Renal cortex interstitium (tissue), 11 donors: Measurements from ENCODE around the gene CIPC. TPM values are rescaled to one million over a fixed set of nuclear protein-coding genes. Genes with fewer than 3 reads are reported as not detected.

Source experiments
- DNase-seq, 11 donors: peaks; one replicate each; pipeline ENCODE4 v3.0.0-alpha.2; 2013; ENCODE audit warnings: low read depth in 9 of 11, low spot score in 4 of 11; ENCODE audit errors: extremely low read depth in 1 of 11
- polyA plus RNA-seq, 3 donors: library from polyadenylated mRNA; unstranded; fragments of 120-200 nt; gene quantifications; one replicate each; pipeline ENCODE4 v1.2.1, GENCODE V29; 2013; ENCODE audit not compliant: insufficient read length in 3 of 3

The CIPC gene
- polyA plus RNA-seq, 3 donors, result 21.8 to 29.0 (median 26.0) TPM

DNA sequence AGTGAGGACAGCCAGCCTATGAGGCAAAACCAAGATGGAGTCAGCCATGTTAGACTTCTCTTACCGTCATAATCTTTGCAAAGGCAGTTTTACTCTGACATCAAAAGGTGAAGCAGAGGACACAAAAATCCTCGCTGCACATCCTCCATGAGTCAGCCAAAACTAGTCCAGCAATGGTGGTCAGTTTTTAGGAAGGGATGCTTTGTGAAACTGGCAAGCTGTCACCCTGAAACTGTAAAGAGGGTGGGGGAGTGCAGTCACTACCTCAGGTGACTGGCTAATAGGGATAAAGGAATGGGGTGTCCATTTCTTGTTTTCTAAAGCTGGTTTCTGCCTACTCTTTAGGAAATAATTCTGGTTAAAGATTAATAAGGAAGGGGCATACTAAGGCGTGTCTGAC lies 5.4 kb upstream of the CIPC start:
- no peak for DNase-seq

DNA sequence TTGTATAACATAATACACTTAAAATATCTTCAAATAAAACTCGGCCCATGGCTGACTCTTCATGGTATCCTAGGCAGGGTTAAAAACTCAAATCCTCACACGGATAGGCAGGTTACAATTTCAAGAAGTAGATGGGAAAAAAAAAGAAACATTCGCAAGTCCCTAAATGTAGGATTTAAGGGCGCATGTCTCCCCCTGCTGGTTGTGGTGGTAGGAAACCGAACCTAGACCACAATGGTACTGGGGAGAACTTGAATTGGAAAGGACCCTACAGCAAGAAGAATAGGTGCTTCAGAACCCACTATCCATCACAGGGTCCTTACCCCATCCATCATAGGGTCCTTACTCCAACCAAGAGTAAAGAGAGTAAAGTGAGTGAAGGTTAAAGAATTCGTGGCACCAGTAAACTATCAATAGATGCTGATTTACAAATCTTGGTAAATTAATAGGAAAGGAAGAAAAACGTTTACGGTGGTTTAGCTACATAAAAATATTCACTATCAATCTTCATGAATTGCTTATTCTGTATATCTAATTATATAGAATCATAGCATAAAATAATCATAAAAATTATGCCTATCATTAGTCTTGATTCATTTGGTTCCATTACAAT lies 3.3 kb upstream of the CIPC start:
- peak in 9 of 11 donors; percentile 69 to 84 (median 76) for DNase-seq

DNA sequence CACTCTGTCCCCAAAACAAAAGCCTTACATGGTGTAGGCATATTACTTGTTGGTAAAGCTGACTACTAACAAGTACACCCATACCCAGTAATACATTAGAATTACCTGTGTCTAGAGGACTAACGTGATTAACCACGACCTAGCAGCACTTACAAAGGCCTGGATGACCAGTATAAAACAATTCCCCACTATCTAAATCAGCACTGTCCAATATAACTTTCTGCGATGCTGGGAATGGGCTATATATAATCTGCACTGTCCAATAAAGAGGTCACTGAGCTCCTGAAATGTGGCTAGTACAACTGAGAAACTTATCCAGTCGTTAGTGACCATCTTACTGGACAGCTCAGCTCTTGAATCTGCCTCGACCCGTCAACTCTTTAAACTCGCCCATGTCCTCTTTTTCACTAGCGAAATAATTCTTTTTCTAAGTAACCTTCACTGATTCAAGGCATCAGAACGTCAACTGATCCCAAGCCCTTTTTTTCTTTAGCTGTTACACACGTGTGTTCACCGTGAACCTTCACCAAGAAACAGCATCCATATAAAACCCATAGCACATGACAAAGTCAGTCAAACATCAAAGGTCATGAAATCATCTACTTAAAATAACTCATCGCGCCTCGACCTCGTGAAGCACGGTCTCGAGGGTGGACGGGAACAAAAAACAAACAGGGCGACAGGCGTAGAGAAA lies 905 bp upstream of the CIPC start:
- DNase-seq, result peak in 1 of 11 donors; percentile 71

DNA sequence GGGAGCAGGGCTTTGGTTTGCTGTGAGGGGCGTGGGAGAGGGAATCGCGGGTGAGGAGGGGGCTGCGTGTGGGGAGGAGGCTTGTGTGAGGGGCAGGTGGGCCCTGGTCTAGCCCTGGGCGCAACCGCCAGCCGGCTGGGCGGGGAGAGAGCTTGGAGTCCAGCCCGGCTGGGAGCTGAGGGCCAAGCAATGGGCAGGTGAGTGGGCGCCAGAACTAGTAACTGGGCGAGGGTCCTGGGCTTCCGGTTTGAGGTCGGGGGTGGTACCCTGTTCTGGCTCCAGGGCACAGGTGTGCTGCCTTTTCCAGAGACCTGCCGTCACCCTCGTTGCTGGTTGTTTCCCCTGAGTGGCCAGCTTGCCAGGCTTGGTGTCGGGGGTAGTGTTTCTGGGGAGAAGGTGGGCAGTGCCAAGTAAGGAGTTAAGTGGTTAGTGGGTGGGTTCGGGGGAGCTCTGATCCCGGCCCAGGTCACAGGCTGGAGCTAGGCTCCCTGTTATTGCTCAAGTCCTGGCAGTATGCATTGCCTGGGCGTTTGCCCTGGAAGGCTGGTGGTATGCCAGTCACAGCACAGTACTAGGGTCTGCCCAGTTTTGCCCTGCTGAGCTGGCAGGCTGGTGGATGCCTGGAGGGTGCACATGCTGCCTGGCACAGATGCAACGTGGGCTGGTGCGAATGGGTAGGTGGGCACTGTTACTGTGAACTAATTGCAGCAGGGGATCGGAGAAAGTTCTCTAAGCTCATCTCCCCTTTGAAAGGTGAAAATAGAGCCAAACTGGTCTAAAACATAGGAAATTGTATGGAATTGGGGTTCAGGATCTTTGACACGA lies 683 bp downstream of the CIPC start:
- no peak for DNase-seq

DNA sequence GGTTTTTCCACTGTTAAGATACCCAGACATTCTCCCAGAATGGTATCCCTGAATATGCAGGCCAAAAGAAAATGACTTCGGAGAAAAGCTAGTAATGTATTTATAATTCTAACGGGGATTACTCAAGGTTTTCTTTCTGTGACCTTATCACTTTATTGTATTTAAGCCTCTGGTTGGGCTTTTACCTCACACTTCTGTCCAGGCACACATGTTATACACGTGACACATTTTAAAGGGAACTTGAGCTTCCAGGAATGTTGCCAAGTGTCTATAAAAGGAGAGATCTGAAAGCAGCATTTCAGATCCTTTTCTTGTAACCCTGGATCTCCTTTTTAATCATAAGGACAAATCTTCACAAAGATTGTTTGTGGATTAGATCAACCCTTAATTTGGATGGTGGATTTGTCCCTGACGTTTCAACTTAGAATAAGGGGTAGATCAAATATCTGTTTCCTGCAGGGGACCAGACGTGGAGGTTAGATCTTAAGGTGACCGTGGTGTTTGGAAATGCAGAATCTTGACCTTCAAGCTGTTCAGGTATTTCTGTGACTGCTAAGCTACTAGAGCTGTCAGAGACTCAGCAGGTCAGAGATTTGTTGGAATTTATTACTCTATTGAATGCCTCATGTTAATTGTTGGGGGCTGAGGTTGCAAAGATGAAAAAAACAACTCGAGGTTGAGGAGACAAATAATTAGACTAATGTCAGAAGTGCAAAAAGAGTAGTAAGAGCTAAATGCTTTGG lies 1.5 kb downstream of the CIPC start:
- DNase-seq, result peak in 1 of 11 donors; percentile 46

DNA sequence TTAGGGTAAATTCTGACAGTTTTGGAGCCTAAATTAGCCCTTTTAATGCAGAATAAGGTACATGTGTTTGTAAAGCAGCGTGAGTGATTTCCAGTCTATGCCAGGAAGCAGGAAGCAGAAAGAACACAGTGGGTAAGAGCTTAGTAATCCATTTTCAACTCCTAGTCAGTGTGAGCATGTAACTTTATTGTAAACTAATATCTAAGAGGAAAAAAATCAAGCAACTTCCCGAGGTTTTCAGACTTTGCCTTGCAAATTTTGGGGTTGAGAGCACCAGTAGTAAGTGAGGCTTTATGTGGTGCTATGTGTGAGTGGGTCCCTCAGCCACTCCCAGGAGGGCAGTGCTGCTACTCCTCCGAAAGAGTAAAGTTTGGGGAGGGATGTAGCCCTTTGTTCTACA lies 2.9 kb downstream of the CIPC start:
- DNase-seq, result no peak

DNA sequence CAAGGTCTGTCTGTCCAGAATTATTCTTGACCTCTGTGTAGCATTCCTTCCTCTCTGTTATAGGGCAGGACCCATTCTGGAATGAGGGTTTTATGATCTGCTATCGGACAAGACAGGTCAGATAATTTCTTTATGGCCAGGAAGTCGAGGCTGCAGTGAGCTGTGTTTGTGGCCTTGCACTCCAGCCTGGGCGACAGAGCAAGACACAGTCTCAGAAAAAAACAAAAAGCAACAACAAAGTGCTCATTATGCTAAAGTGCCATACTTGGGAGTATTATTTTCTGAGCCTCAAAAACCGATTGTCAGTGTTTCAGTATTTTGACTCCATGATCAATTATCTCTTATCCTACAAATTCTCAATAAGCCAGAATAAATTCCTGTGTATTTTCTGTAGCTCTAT lies 4.1 kb downstream of the CIPC start:
- no peak for DNase-seq

DNA sequence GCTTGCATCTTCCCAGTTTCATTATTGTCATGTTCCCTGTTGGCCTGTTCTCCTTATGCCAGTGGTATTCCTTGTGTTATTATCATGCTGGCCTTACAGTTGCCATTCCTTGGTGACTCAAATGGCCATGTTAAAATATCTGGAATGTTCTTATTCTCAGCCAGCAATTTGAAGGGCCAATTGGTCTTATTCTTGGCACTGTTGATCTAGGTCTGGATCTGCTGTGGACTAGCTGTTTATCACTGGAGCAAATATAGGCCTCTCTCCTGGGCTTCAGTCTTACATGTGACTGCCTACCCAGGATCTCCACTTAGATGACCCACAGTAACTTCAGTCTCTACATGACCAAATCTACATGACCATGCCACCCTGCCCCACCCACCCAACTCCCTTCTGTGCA lies 5.4 kb downstream of the CIPC start:
- no peak for DNase-seq

DNA sequence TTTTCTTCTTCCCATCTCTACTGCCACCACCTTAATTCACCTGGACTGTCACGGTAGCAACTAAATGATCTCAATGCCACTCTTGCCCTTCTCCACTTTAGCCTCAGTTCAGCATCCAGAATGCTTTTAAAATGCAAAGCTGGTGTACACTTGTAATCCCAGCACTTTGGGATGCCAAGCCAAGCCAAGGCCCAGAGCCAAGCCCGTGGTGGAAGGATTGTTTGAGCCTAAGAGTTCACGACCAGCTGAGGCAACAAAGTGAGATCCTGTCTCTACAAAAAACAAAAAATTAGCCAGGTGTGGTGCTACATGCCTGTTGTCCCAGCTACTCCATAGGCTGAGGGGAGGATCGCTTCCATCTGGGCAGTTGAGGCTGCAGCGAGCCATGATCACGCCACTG lies 5.9 kb downstream of the CIPC start:
- no peak for DNase-seq

DNA sequence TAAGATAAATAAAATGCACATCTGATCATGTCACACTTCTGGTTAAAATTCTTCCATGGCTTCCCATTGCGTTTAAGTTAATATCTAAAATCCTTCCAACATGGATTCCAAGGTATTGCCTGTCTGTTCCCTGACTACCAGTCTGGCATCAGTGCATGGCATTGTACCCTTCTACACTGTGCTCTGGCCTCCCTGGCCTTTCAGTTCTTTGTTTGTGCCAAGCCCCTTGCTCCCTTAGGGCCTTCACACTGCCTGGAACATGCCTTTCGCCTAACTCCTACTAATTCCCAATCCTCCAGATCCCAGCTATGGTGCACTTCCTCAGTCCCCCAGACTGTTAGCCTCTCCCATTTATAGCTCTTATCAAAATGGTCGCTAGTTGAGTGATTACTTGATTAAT lies 6.3 kb downstream of the CIPC start:
- DNase-seq, result no peak

DNA sequence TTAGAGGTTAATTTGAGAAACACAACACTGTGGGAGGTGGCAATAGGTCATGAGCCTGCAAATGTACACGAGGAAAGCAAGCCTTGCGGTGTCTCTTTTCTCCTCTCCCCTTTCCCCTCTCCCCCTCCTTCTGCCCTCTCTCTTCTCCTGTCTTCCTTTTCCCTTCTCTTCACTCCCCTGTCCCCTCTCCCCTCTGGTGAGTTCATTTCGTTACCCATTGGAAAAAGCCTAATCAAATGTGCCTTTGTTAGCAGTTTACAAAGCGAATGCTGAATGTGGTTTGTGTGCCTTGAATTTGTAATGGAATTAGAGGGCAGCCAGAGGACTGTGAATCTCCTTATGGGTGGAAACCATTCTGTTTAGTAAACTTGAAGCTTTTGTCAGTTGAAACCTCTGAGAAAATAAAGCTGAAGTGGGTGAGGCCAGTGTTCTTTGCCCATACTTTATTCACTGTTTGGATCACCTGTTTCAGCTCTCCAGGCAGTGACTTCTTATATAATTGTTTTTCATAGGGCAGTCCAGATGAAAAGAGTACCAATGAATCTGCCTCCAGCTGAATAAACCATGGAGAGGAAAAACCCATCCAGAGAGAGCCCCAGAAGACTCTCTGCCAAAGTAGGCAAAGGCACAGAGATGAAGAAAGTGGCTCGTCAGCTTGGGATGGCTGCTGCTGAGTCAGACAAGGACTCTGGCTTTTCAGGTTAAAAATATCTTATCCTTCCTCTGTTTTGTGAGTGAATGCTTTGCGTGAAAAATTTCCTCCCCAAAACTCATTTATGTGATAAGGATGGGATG lies 7.3 kb downstream of the CIPC start:
- no peak for DNase-seq

DNA sequence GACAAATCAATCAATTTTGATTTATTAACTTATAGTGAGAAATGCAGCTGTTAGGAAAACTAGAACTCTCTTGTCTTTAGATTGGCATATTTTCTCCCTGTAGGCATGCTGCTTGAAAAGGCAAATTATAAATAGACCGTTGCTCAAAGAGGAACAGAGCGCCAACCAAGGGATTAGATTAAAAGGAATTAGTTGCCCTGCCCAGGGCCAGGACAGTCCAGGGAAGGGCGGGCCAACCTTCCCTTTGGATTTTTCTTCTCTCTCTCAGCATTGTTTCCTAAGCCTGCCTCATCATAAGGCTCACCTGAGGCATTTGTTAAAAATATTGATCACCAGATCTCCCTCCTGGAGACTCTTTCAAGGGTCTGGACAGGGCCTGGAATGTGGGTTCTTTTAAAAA lies 8.6 kb downstream of the CIPC start:
- DNase-seq, result no peak

DNA sequence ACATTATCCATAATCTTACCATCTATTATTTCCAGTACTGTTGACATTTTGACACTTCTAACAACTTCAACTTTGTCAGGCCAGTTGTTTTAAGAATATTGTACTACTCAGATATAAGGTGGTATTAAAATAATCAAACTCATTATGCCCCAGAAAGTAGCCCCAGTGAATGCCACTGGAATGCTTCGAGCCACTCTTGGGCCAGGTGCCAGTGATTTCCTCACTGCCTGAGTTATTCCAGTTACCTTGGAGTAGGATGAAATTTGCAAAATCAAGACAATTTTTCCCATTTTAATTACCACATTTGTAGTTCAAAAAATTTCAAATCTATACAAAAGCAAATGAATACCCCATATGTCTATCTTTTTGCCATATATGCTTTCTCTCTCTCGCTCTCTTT lies 9.2 kb downstream of the CIPC start:
- DNase-seq, result no peak

DNA sequence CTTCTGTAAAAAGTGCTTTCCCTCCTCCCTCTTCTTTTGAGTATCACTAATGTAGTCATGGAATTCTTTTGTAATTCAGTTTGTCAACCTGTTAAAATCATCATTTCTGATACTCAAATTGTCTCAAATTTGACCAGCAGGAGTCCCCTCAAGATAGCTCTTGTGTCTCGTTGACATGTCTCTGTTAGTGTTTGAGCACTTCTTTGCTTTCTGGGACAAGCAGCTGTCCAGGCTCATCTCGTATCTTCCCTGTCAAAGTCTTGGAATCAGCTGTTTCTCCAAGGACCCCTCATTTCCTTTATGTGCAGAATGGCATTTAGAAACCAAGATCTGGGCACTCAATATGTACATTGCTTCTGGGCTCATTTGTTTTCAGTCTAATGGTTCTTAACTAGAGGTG lies 10.7 kb downstream of the CIPC start:
- no peak for DNase-seq

DNA sequence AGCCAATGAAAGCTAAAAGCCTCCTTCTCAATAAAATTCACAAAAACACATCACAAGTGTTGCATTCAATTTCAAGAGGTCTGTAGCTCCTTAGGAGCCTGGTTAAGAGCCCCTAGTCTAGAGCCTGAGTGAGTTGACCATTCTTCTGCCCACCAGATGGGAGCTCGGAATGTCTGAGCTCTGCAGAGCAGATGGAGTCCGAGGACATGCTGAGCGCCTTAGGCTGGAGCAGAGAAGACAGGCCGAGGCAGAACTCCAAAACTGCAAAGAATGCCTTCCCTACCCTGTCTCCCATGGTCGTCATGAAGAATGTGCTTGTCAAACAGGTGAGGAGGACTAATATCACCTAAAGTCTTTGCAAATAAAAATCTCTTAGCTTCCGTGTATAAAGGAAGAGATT lies 11.6 kb downstream of the CIPC start:
- DNase-seq, result no peak

DNA sequence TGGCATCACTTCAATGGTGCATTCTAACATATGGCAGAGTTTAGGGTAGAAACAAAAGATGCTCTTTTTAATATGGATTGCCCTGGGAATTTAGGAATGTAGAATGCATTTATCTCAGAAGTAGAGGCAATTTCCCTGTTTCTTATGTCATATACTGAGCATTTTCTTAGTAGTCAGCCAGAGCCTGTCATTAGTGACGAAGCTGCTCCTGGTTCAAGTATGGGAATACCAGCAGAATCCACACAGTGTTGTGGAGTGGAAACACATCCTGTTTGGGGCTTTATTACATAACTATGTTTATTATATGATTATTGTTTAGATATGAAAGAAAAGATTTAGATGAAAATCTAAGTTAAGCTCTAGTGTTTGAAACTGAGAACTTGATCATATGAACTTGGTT lies 12.2 kb downstream of the CIPC start:
- DNase-seq, result no peak

DNA sequence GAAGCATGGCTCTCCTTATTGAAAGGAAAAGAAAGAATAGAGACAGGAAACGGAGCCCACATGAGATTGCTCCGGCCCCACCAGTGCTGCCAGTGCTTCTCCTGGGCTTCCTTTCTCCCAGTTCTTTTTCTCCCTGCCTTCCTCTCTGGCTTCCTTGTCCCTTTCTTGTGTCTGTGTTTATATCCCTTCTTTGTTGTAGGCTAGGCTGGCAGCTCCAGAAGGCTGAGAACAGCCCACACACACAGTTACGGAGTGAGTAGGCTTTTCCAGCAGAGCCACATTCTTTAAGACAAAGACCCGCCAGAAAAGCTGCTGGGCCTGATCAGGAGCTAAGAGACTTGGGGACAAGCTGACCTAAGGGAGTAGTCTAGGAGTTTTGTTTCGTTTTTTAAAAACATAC lies 13.0 kb downstream of the CIPC start:
- DNase-seq, result no peak

DNA sequence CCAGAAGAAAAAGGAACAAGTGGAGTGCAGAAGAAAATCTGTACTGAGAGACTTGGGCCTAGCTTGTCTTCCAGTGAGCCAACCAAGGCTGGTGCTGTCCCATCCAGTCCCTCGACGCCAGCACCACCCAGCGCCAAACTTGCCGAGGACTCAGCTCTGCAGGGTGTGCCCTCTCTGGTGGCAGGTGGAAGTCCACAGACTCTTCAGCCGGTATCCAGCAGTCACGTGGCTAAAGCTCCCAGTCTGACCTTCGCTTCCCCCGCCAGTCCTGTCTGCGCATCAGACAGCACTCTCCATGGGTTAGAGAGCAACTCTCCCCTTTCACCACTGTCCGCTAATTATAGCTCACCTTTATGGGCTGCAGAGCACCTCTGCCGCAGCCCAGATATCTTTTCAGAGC lies 15.6 kb downstream of the CIPC start:
- no peak for DNase-seq

DNA sequence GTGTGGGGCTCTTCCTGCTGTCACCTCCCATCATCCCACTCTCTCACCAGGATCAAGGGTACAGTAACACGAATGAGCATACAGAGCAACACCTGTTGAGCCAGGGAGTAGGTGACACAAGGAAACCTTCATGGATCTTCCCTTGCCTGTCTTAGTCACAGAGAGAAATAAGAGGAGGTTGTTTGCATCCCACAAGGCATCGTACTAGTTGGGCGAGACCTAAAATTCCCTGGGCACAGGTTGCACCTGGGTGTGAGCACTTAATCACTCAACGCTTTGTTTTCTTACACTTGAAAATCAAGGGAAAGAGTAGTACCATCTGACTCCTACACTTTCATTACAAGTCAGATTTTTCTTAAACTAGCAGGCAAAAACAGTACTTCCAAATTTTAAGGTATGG lies 16.6 kb downstream of the CIPC start:
- DNase-seq, result no peak
